ENCODE results near the gene APOO.

The APOO gene

DNA sequence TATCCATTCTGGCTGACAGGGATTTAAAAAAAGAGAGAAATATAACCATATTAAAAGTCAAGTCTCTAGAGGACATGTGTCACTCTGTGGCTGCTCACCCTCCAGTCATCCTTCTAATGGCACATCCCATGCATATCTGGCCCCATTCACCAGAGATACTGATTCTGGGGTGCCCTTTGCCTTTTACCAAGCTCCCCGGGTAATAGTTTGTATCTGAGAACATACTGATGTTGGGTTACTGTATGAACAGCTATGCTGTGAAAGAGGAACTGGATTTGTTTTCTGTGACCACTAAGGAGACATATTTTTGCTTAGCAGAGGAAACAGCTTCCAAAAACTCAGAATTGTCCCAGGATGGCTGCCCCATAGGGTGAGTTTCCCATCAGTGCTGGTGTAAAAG is 68.8 kb downstream of the APOO start:
- TF ChIP-seq, protein P1, sequence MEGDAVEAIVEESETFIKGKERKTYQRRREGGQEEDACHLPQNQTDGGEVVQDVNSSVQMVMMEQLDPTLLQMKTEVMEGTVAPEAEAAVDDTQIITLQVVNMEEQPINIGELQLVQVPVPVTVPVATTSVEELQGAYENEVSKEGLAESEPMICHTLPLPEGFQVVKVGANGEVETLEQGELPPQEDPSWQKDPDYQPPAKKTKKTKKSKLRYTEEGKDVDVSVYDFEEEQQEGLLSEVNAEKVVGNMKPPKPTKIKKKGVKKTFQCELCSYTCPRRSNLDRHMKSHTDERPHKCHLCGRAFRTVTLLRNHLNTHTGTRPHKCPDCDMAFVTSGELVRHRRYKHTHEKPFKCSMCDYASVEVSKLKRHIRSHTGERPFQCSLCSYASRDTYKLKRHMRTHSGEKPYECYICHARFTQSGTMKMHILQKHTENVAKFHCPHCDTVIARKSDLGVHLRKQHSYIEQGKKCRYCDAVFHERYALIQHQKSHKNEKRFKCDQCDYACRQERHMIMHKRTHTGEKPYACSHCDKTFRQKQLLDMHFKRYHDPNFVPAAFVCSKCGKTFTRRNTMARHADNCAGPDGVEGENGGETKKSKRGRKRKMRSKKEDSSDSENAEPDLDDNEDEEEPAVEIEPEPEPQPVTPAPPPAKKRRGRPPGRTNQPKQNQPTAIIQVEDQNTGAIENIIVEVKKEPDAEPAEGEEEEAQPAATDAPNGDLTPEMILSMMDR (IDR thresholded peaks at IDR 0.05; ENCODE audit: insufficient read depth, low read depth, low read length, missing control alignments) = no peak
- no peak for DNase-seq (ENCODE audit: low read depth)
- H3K4me3 ChIP-seq (ENCODE audit: low read length) = no peak overlapping the region

DNA sequence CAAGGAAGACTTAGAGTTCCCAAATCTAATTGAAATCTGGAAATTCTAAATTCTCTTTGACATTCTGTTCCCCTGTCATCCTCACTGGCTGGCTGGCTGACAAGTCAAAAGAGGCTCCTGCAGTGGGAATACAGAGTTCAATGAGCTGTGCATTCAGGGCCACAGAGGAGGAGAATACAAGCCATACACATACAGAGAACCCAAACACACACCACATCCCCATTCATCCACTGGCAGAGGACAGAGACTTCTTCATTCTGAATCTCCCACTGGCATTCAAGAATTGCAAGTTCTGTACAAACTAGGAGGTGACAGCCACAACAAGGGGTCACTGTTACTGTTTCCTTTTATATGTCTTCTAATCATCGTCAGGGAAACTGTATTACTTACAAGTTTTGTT is 75.0 kb downstream of the APOO start:
- no peak overlapping the region for H3K4me3 ChIP-seq (ENCODE audit: low read length)
- TF ChIP-seq, protein P1 (IDR thresholded peaks at IDR 0.05; ENCODE audit: insufficient read depth, low read depth, low read length, missing control alignments) = no peak
- DNase-seq (ENCODE audit: low read depth) = no peak

DNA sequence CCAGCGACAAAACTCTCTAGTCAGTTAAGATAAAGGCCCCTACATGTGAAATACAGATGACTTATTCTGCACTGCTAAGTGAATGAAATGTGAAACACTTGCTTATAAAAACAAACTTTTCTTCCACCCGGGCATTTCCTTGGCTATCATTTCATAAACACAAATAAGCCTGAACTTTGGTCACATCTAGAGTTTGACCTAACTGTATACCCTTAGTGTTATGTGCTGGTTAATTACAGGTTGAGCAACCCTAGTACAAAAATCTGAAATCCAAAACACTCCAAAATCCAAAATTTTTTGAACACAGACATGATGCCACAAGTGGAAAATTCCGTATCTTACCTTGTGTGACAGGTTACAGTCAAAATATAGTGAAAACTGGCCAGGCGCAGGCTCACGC is 78.9 kb downstream of the APOO start:
- DNase-seq (ENCODE audit: low read depth) = no peak
- TF ChIP-seq, protein P1 (IDR thresholded peaks at IDR 0.05; ENCODE audit: insufficient read depth, low read depth, low read length, missing control alignments) = no peak
- no peak overlapping the region for H3K4me3 ChIP-seq (ENCODE audit: low read length)

DNA sequence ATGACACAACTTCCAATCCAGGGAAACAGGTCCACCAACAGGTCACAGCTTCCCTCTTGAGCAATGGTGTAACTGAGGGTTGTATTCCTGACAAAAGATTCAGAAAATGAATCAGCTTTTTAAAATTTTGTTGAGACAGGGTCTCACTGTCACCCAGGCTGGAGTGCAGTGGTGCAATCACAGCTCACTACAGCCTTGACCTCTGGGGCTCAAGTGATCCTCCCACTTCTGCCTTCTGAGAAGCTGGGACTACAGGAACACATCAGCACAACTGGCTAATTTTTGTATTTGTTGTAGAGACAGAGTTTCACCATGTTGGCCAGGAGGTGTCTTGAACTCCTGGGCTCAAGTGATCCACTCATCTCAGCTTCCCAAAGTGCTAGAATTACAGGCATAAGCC is 81.1 kb downstream of the APOO start:
- no peak for DNase-seq (ENCODE audit: low read depth)
- TF ChIP-seq, protein P1 (IDR thresholded peaks at IDR 0.05; ENCODE audit: insufficient read depth, low read depth, low read length, missing control alignments) = no peak
- no peak overlapping the region for H3K4me3 ChIP-seq (ENCODE audit: low read length)

DNA sequence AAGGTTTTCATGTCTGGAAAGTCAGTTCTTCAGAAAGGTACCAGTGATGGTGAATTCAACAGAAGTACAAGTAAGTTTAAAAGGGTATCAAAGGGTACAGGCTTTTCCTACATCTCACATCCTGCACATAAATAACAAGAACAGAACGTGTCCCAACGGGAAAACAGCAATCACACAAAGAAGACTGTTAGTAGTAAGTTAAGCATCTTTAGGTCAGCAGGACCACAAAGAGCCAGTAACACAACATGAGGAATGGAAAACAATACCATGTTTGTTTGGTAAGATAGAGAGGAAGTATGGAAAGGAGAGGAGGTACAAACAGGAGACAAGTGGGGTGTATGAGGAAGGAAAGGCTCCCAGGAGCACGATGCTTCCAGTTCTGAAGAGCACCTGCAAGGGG is 81.5 kb downstream of the APOO start:
- no peak overlapping the region for H3K4me3 ChIP-seq (ENCODE audit: low read length)
- TF ChIP-seq, protein P1 (IDR thresholded peaks at IDR 0.05; ENCODE audit: insufficient read depth, low read depth, low read length, missing control alignments) = no peak
- peak; percentile 13 for DNase-seq (ENCODE audit: low read depth)

DNA sequence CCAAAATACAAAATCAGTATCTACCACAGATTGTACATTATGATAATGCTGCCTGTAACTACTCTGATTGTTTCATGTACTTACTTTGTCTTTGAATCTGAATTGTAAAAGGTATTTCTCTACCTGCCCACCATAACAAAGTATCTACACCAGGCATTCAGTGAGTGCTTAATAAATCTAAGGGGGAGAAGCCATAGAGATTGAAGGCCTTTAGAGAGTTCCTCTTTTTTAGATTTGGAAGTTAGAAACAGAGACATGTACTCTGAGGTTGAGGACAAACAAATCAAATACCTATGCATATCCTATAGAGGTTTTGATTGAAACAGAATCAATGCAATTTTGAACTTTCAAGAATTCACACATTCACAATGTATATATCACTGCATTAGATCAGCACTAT is 82.1 kb downstream of the APOO start:
- TF ChIP-seq, protein P1 (IDR thresholded peaks at IDR 0.05; ENCODE audit: insufficient read depth, low read depth, low read length, missing control alignments) = no peak
- H3K4me3 ChIP-seq (ENCODE audit: low read length) = no peak overlapping the region
- DNase-seq (ENCODE audit: low read depth) = no peak

DNA sequence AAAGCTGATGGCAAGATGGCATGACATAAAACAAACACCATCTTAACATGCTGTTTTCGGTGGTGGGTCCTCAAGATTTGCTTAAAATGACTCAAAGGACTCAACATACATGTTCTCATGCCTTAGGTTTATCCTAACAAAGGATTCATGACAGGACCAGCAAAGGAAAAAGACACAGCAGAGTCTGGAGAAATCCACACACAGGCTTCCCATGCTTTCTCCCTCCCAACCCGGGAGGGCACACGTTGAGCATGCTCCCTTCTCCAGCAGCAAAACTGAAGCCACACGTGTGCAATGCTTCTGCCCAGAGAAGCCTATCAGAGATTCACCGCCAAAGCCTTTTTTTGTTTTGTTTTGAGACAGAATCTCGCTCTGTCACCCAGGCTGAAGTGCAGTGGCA is 84.9 kb downstream of the APOO start:
- TF ChIP-seq, protein P1 (IDR thresholded peaks at IDR 0.05; ENCODE audit: insufficient read depth, low read depth, low read length, missing control alignments) = no peak
- no peak overlapping the region for H3K4me3 ChIP-seq (ENCODE audit: low read length)
- DNase-seq (ENCODE audit: low read depth) = no peak
